ENCODE measurements around the gene POGLUT3. TPM values are rescaled to one million over a fixed set of nuclear protein-coding genes. Genes with fewer than 3 reads are reported as not detected.

The POGLUT3 gene
- total RNA-seq, 2 donors from 2014 or later: 15.8 to 19.6 TPM

DNA sequence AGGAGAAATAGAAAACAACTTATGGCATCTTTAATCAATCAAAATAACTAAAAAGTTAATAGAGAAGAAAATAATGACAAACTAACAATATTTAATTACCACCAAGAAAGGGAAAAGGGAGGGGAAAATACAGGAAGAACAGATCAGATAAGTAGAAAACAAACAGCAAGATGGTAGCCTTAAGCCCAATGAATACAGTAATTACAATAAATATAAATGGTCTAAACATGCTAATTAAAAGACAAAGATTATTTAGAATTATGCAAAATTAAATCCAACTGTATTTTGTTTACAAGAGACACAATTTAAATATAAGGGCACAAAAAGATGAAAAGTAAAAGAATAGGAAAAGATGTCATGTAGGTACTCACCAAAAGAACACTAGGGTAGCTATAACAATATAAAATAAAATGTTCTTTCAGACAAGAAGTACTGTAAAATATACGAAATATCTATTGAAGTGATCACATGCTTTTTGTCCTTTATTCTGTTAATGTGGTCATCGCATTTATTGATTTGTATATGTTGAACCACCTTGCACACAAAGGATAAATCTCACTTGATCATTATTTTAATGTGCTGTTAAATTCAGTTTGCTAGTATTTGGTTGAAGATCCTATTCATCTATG is 44.9 kb downstream of the POGLUT3 start:
- intact Hi-C loops (cut with DNase I): no loop called here
- TF ChIP-seq, protein P1, sequence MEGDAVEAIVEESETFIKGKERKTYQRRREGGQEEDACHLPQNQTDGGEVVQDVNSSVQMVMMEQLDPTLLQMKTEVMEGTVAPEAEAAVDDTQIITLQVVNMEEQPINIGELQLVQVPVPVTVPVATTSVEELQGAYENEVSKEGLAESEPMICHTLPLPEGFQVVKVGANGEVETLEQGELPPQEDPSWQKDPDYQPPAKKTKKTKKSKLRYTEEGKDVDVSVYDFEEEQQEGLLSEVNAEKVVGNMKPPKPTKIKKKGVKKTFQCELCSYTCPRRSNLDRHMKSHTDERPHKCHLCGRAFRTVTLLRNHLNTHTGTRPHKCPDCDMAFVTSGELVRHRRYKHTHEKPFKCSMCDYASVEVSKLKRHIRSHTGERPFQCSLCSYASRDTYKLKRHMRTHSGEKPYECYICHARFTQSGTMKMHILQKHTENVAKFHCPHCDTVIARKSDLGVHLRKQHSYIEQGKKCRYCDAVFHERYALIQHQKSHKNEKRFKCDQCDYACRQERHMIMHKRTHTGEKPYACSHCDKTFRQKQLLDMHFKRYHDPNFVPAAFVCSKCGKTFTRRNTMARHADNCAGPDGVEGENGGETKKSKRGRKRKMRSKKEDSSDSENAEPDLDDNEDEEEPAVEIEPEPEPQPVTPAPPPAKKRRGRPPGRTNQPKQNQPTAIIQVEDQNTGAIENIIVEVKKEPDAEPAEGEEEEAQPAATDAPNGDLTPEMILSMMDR (IDR thresholded peaks at IDR 0.05): no peak
- no peaks in the 10 kb centered on the region for H3K36me3 ChIP-seq
- no peaks in the 10 kb centered on the region for H3K27me3 ChIP-seq
- no peak for DNase-seq
- H3K9me3 ChIP-seq: no peaks in the 10 kb centered on the region
- H3K4me1 ChIP-seq: no peaks in the 10 kb centered on the region
- no peak overlapping the region for H3K27ac ChIP-seq
- H3K4me3 ChIP-seq: no peak overlapping the region
- no peak overlapping the region for H3K9ac ChIP-seq (ENCODE audit: low read depth in 2 of 2, low read length in 2 of 2)

Other genes with a start within 250 kb of the POGLUT3 start
- gene C11orf65, start 30.9 kb downstream of the POGLUT3 start, total RNA-seq: under 1 TPM; 0.50 to 0.64 TPM
- gene EXPH5, start 95.4 kb upstream of the POGLUT3 start, total RNA-seq: 10 to 100 TPM; 32.2 to 41.8 TPM
- gene DDX10, start 166.7 kb upstream of the POGLUT3 start, total RNA-seq: 10 to 100 TPM; 12.6 to 17.6 TPM